Neural progenitor cell (in vitro differentiated cells): Measurements from ENCODE around the gene KLK1. TPM values are rescaled to one million over a fixed set of nuclear protein-coding genes. Genes with fewer than 3 reads are reported as not detected.
"Not testable (repeated sequence)": the region's sequence is repeated elsewhere in the genome, so short reads cannot be mapped to it uniquely, and the experiment has no call there.

ENCODE experiments used
- DNase-seq: peaks from one replicate; pipeline ENCODE4 v3.0.0-alpha.2; 2016; ENCODE audit warnings: low spot score
- H2AFZ ChIP-seq: fragments of 200-600 bp; sonication (generic); replicated peaks from 2 replicates; pipeline ENCODE4 v1.6.1; 2016; ENCODE audit warnings: antibody characterized with exemption
- H3F3A ChIP-seq: fragments of 200-600 bp; sonication (generic); 2 replicates; pipeline ENCODE4 v1.6.1; 2016; ENCODE audit warnings: antibody characterized with exemption, low read depth
- H3K27ac ChIP-seq: fragments of 200-600 bp; sonication (generic); 2 replicates; pipeline ENCODE4 v1.5.1; 2016; ENCODE audit warnings: mild to moderate bottlenecking
- H3K27me3 ChIP-seq: fragments of 200-600 bp; sonication (generic); 2 replicates; pipeline ENCODE4 v1.6.1; 2016; ENCODE audit warnings: mild to moderate bottlenecking, moderate library complexity
- H3K36me3 ChIP-seq: fragments of 200-600 bp; sonication (generic); 2 replicates; pipeline ENCODE4 v1.5.1; 2016
- H3K4me1 ChIP-seq: fragments of 200-600 bp; sonication (generic); 2 replicates; pipeline ENCODE4 v1.6.1; 2016; ENCODE audit warnings: mixed run types
- H3K4me2 ChIP-seq: fragments of 200-600 bp; sonication (generic); 2 replicates; pipeline ENCODE4 v1.6.1; 2016
- H3K4me3 ChIP-seq: fragments of 200-600 bp; sonication (generic); 2 replicates; pipeline ENCODE4 v1.5.1; 2016
- H3K79me2 ChIP-seq: fragments of 200-600 bp; sonication (generic); 2 replicates; pipeline ENCODE4 v1.6.1; 2016; ENCODE audit warnings: low read depth
- H3K9ac ChIP-seq: fragments of 200-600 bp; sonication (generic); 2 replicates; pipeline ENCODE4 v1.6.1; 2016
- H3K9me3 ChIP-seq: fragments of 200-600 bp; sonication (generic); 2 replicates; pipeline ENCODE4 v1.5.1; 2016; ENCODE audit warnings: low read depth
- H4K20me1 ChIP-seq: fragments of 200-600 bp; sonication (generic); 2 replicates; pipeline ENCODE4 v1.6.1; 2016; ENCODE audit warnings: low read depth
- H3K27ac Mint-ChIP-seq: 3 replicates; pipeline ENCODE4 v1.8.0; 2021; ENCODE audit warnings: mixed read lengths
- H3K27me3 Mint-ChIP-seq: 2 replicates; pipeline ENCODE4 v1.8.0; 2022; ENCODE audit warnings: low read depth, mild to moderate bottlenecking, inconsistent platforms, moderate library complexity, mixed read lengths; ENCODE audit not compliant: insufficient read depth
- H3K36me3 Mint-ChIP-seq: 3 replicates; pipeline ENCODE4 v1.8.0; 2021; ENCODE audit warnings: mixed read lengths
- H3K4me1 Mint-ChIP-seq: 3 replicates; pipeline ENCODE4 v1.8.0; 2021; ENCODE audit warnings: mixed read lengths
- H3K4me3 Mint-ChIP-seq: 3 replicates; pipeline ENCODE4 v1.8.0; 2021; ENCODE audit warnings: mild to moderate bottlenecking, moderate library complexity, mixed read lengths
- H3K9me3 Mint-ChIP-seq: 3 replicates; pipeline ENCODE4 v1.8.0; 2020; ENCODE audit warnings: mixed read lengths
- EZH2 ChIP-seq: fragments of 200-600 bp; sonication (generic); IDR thresholded peaks from 2 replicates; pipeline ENCODE4 v1.6.1; 2017; ENCODE audit warnings: antibody characterized with exemption, mild to moderate bottlenecking, moderate library complexity
- EZH2phosphoT487 ChIP-seq: fragments of 200-600 bp; sonication (generic); IDR thresholded peaks from 2 replicates; pipeline ENCODE4 v1.6.1; 2017; ENCODE audit warnings: antibody characterized with exemption
- total RNA-seq: library from RNA; depleted of rRNA; stranded (reverse); fragments of >200 nt; gene quantifications from 2 replicates; pipeline ENCODE4 v1.2.3, GENCODE V29; 2015; ENCODE audit warnings: low replicate concordance
- TF ChIP-seq, protein P1 (sequence below): fragments of 200-600 bp; sonication (generic); IDR thresholded peaks from 2 replicates; pipeline ENCODE4 v1.5.1; 2017; ENCODE audit warnings: antibody characterized with exemption, mild to moderate bottlenecking

KLK1 gene
- total RNA-seq, 1 donor from 2014 or later: not detected

- no peak overlapping the region for H3K4me3 ChIP-seq
- no peaks in the 10 kb centered on the region for H3K36me3 Mint-ChIP-seq
- H3F3A ChIP-seq: no peaks in the 10 kb centered on the region
- TF ChIP-seq, protein P1, sequence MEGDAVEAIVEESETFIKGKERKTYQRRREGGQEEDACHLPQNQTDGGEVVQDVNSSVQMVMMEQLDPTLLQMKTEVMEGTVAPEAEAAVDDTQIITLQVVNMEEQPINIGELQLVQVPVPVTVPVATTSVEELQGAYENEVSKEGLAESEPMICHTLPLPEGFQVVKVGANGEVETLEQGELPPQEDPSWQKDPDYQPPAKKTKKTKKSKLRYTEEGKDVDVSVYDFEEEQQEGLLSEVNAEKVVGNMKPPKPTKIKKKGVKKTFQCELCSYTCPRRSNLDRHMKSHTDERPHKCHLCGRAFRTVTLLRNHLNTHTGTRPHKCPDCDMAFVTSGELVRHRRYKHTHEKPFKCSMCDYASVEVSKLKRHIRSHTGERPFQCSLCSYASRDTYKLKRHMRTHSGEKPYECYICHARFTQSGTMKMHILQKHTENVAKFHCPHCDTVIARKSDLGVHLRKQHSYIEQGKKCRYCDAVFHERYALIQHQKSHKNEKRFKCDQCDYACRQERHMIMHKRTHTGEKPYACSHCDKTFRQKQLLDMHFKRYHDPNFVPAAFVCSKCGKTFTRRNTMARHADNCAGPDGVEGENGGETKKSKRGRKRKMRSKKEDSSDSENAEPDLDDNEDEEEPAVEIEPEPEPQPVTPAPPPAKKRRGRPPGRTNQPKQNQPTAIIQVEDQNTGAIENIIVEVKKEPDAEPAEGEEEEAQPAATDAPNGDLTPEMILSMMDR: no peak
- TF ChIP-seq EZH2phosphoT487 (no peak), EZH2 (no peak)
- H3K36me3 ChIP-seq: no peaks in the 10 kb centered on the region
- H3K27ac ChIP-seq: no peak overlapping the region
- H3K9me3 Mint-ChIP-seq: no peaks in the 10 kb centered on the region
- H3K9me3 ChIP-seq: no peaks in the 10 kb centered on the region
- H3K4me3 Mint-ChIP-seq: no peak overlapping the region
- H3K9ac ChIP-seq: no peak overlapping the region
- H3K27ac Mint-ChIP-seq: no peak overlapping the region
- H4K20me1 ChIP-seq: no peaks in the 10 kb centered on the region
- no peak for DNase-seq
- peaks cover 33% of the 10 kb centered on the region for H3K4me1 Mint-ChIP-seq
- no peak overlapping the region for H3K4me2 ChIP-seq
- peaks cover 12% of the 10 kb centered on the region for H3K27me3 Mint-ChIP-seq
- H3K27me3 ChIP-seq: peaks cover 45% of the 10 kb centered on the region
- H3K4me1 ChIP-seq: no peaks in the 10 kb centered on the region
- no peaks in the 10 kb centered on the region for H3K79me2 ChIP-seq
- no peak overlapping the region for H2AFZ ChIP-seq
Observed at GRCh38 chr19:50784710-50785109, 38.9 kb downstream of the KLK1 start.

GRCh38 chr19:50783848-50784152 lies 39.8 kb downstream of the KLK1 start:
- H3K9ac ChIP-seq, H2AFZ ChIP-seq: not testable (repeated sequence)

GRCh38 chr19:50780753-50781435 lies 42.7 kb downstream of the KLK1 start:
- H3F3A ChIP-seq: peaks cover 5% of the 10 kb centered on the region
- H3K9me3 ChIP-seq: no peaks in the 10 kb centered on the region
- H3K9me3 Mint-ChIP-seq: no peaks in the 10 kb centered on the region
- H3K4me1 ChIP-seq: no peaks in the 10 kb centered on the region
- no peak overlapping the region for H3K4me2 ChIP-seq
- no peak overlapping the region for H3K27ac ChIP-seq
- H3K27ac Mint-ChIP-seq: no peak overlapping the region
- H3K79me2 ChIP-seq: no peaks in the 10 kb centered on the region
- H3K4me3 Mint-ChIP-seq: no peak overlapping the region
- H4K20me1 ChIP-seq: no peaks in the 10 kb centered on the region
- no peak overlapping the region for H2AFZ ChIP-seq
- no peak for DNase-seq
- no peaks in the 10 kb centered on the region for H3K36me3 Mint-ChIP-seq
- TF ChIP-seq EZH2phosphoT487: no peak
- no peak for TF ChIP-seq EZH2
- TF ChIP-seq, protein P1: no peak
- H3K4me3 ChIP-seq: no peak overlapping the region
- peaks cover 18% of the 10 kb centered on the region for H3K27me3 Mint-ChIP-seq
- peaks cover 76% of the 10 kb centered on the region for H3K27me3 ChIP-seq
- H3K4me1 Mint-ChIP-seq: peaks cover 53% of the 10 kb centered on the region
- H3K36me3 ChIP-seq: no peaks in the 10 kb centered on the region
- H3K9ac ChIP-seq: no peak overlapping the region

More at GRCh38 chr19:50783848-50784152, 39.8 kb downstream of the KLK1 start:
- not testable (repeated sequence) for H3F3A ChIP-seq, H3K27ac Mint-ChIP-seq, H3K36me3 Mint-ChIP-seq, H3K4me2 ChIP-seq, H4K20me1 ChIP-seq, H3K9me3 ChIP-seq, H3K4me1 ChIP-seq, H3K4me3 ChIP-seq, DNase-seq, H3K27ac ChIP-seq, H3K9me3 Mint-ChIP-seq, H3K36me3 ChIP-seq, H3K79me2 ChIP-seq, H3K4me3 Mint-ChIP-seq
- Mint-ChIP-seq H3K4me1 (peaks cover 42% of the 10 kb centered on the region), H3K27me3 (peaks cover 18% of the 10 kb centered on the region)
- H3K27me3 ChIP-seq: peaks cover 54% of the 10 kb centered on the region
